Keratinocyte (primary cell): ENCODE measurements around the gene MMP11. TPM values are rescaled to one million over a fixed set of nuclear protein-coding genes. Genes with fewer than 3 reads are reported as not detected.

Source experiments
- DNase-seq: peaks from one replicate; pipeline ENCODE4 v3.0.0-alpha.2; 2011; ENCODE audit warnings: low read depth, missing footprints, low spot score
- FAIRE-seq: peaks from 2 replicates; lab custom pipeline; 2011; peaks lifted over from hg19 to GRCh38; lab: Jason Lieb, UNC
- H2AFZ ChIP-seq: 2 replicates; pipeline ENCODE4 v1.6.0; 2012; ENCODE audit warnings: low read length, control low read depth, inconsistent platforms; ENCODE audit not compliant: control insufficient read depth
- H3K27ac ChIP-seq: 2 replicates; pipeline ENCODE4 v1.5.1; 2011; ENCODE audit warnings: low read length; ENCODE audit not compliant: control insufficient read depth, insufficient read depth
- H3K27me3 ChIP-seq: 3 replicates; pipeline ENCODE4 v1.6.0; 2011; ENCODE audit warnings: low read length; ENCODE audit not compliant: control insufficient read depth, insufficient read depth; ENCODE audit errors: extremely low read depth
- H3K36me3 ChIP-seq, 2 experiments: 2 replicates in 1 of 2; 3 replicates in 1 of 2; pipeline ENCODE4 v1.5.1; 2011; ENCODE audit warnings: low read length in 2 of 2, mild to moderate bottlenecking in 1 of 2; ENCODE audit not compliant: control insufficient read depth in 2 of 2, insufficient read depth in 2 of 2; ENCODE audit errors: extremely low read depth in 1 of 2
- H3K4me1 ChIP-seq: 3 replicates; pipeline ENCODE4 v1.5.1; 2011; ENCODE audit warnings: low read length; ENCODE audit not compliant: control insufficient read depth, insufficient read depth; ENCODE audit errors: extremely low read depth
- H3K4me2 ChIP-seq: 3 replicates; pipeline ENCODE4 v1.6.0; 2011; ENCODE audit warnings: low read depth, low read length; ENCODE audit not compliant: control insufficient read depth, insufficient read depth; ENCODE audit errors: extremely low read depth
- H3K4me3 ChIP-seq, 3 experiments: fragments of 200-600 bp in 1 of 3; sonication (generic) in 1 of 3; 2 replicates in 2 of 3; 3 replicates in 1 of 3; pipeline ENCODE4 v1.5.1; 2011 to 2016; ENCODE audit warnings: low read length in 3 of 3, mild to moderate bottlenecking in 3 of 3, control low read depth in 2 of 3, inconsistent platforms in 1 of 3, low read depth in 1 of 3, mixed read lengths in 1 of 3, mixed run types in 1 of 3, moderate library complexity in 1 of 3; ENCODE audit not compliant: control insufficient read depth in 2 of 3, insufficient read depth in 2 of 3; ENCODE audit errors: extremely low read depth in 1 of 3
- H3K79me2 ChIP-seq: 2 replicates; pipeline ENCODE4 v1.6.0; 2012; ENCODE audit warnings: low read length; ENCODE audit not compliant: control insufficient read depth, insufficient read depth
- H3K9ac ChIP-seq: 3 replicates; pipeline ENCODE4 v1.6.0; 2011; ENCODE audit warnings: low read length; ENCODE audit not compliant: control insufficient read depth, insufficient read depth; ENCODE audit errors: extremely low read depth
- H3K9me1 ChIP-seq: 3 replicates; pipeline ENCODE4 v1.6.0; 2011; ENCODE audit warnings: low read length; ENCODE audit not compliant: control insufficient read depth, insufficient read depth; ENCODE audit errors: extremely low read depth
- H3K9me3 ChIP-seq: 2 replicates; pipeline ENCODE4 v1.5.1; 2012; ENCODE audit warnings: low read depth, low read length; ENCODE audit not compliant: control insufficient read depth
- H4K20me1 ChIP-seq: 3 replicates; pipeline ENCODE4 v1.6.0; 2011; ENCODE audit warnings: low read length; ENCODE audit not compliant: control insufficient read depth, insufficient read depth; ENCODE audit errors: extremely low read depth
- CTCF ChIP-seq, 3 experiments: IDR thresholded peaks in 1 of 3; conservative IDR thresholded peaks in 1 of 3; optimal IDR thresholded peaks in 1 of 3; 2 replicates in 2 of 3; 3 replicates in 1 of 3; pipeline versions ENCODE3 to v1.5.1; 2011; ENCODE audit warnings: low read length in 3 of 3, mild to moderate bottlenecking in 3 of 3, moderate library complexity in 2 of 3, control low read depth in 1 of 3, inconsistent platforms in 1 of 3; ENCODE audit not compliant: insufficient read depth in 2 of 3; ENCODE audit errors: extremely low read depth in 1 of 3
- EZH2 ChIP-seq: IDR thresholded peaks from one replicate; pipeline ENCODE4 v1.6.1; 2012; ENCODE audit warnings: inconsistent platforms, mild to moderate bottlenecking, low read length, moderate library complexity
- dilution Hi-C: fragments of 300-500 bp; cut with MboI; formaldehyde crosslinking; loops from one replicate; pipeline ENCODE4 v1.7.0; 2020; ENCODE audit warnings: low sequenced_read_pairs; ENCODE audit not compliant: extremely low pct_ligation_motif_present
- polyA plus RNA-seq, 5 experiments: library from polyadenylated mRNA; depleted of rRNA in 3 of 5; stranded (reverse) in 3 of 5; stranded (forward) in 1 of 5; unstranded in 1 of 5; fragments of >200 nt; gene quantifications; 1 replicate in 1 of 5; 2 replicates in 3 of 5; 3 replicates in 1 of 5; pipeline versions ENCODE4 v1.2.1 to v1.2.3, GENCODE V29; 2011 to 2012; ENCODE audit warnings: missing spikeins in 2 of 5, low read depth in 1 of 5, low replicate concordance in 1 of 5

MMP11 gene
- polyA plus RNA-seq, 1 donor (not counting 4 experiments of a cell fraction or from before 2014, with no cell fraction given), result 0.13 TPM

GRCh38 chr22:23790819-23791737 is 18.4 kb downstream of the MMP11 start:
- dilution Hi-C loops, result no loop called here
- Histone ChIP-seq H3K9me1 (no peaks in the 10 kb centered on the region), H3K9me3 (no peaks in the 10 kb centered on the region), H3K27ac (no peak overlapping the region), H3K4me1 (peaks cover 11% of the 10 kb centered on the region), H3K4me2 (no peak overlapping the region), H3K9ac (no peak overlapping the region), H3K79me2 (peaks cover 51% of the 10 kb centered on the region), H3K36me3 (peaks cover 12 to 14% of the 10 kb centered on the region in 2 experiments), H3K4me3 (no peak overlapping the region), H2AFZ (no peak overlapping the region), H3K27me3 (no peaks in the 10 kb centered on the region), H4K20me1 (peaks cover 13% of the 10 kb centered on the region)
- no peak for DNase-seq
- FAIRE-seq, result no peak
- no peak for TF ChIP-seq EZH2
- TF ChIP-seq CTCF (optimal IDR thresholded peaks at IDR 0.05 in 1 of 3, IDR thresholded peaks at IDR 0.05 in 1 of 3, conservative IDR thresholded peaks at IDR 0.05 in 1 of 3; ENCODE audit: extremely low read depth in 1 of 3, insufficient read depth in 2 of 3, low read length in 3 of 3), result no peak

GRCh38 chr22:23791738-23792645 is 19.3 kb downstream of the MMP11 start:
- H3K36me3 ChIP-seq, result peaks cover 17 to 21% of the 10 kb centered on the region in 2 experiments
- FAIRE-seq, result no peak
- dilution Hi-C loops, result no loop called here

More at GRCh38 chr22:23791738-23792645, 19.3 kb downstream of the MMP11 start:
- Histone ChIP-seq H3K9me3 (no peaks in the 10 kb centered on the region), H2AFZ (no peak overlapping the region), H4K20me1 (peaks cover 13% of the 10 kb centered on the region), H3K27ac (no peak overlapping the region), H3K9me1 (no peaks in the 10 kb centered on the region), H3K4me1 (peaks cover 5% of the 10 kb centered on the region), H3K4me3 (no peak overlapping the region), H3K9ac (no peak overlapping the region), H3K4me2 (no peak overlapping the region), H3K79me2 (peaks cover 51% of the 10 kb centered on the region), H3K27me3 (no peaks in the 10 kb centered on the region)
- no peak for DNase-seq
- no peak for TF ChIP-seq EZH2
- no peak for TF ChIP-seq CTCF (optimal IDR thresholded peaks at IDR 0.05 in 1 of 3, IDR thresholded peaks at IDR 0.05 in 1 of 3, conservative IDR thresholded peaks at IDR 0.05 in 1 of 3; ENCODE audit: extremely low read depth in 1 of 3, insufficient read depth in 2 of 3, low read length in 3 of 3)
